ENCODE data around the gene SAT2.
"Not testable (repeated sequence)": the region's sequence is repeated elsewhere in the genome, so short reads cannot be mapped to it uniquely, and the experiment has no call there.

Gene SAT2

DNA sequence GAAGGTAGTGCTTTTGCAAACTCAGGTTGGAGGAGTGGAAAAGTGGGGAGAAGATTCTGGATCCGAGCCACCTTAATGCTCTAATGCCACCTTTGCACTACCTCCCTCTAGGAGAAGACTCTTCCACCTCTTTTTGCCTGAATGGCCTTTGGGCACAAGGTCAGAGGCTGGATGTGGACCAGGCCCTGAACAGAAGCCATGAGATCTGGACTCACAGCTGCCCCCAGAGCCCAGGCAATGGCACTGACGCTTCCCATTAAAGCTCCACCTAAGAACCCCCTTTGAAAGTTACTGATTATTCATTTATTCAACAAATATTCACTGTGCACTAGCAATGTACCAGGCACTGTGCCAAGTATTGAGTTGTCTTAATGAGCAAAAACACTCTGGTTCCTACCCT lies 5.5 kb upstream of the SAT2 start:
- no peak for DNase-seq (ENCODE audit: low read depth)

GRCh38 chr17:7632492-7632894 lies 4.9 kb upstream of the SAT2 start:
- no peak for DNase-seq (ENCODE audit: low read depth)

DNA sequence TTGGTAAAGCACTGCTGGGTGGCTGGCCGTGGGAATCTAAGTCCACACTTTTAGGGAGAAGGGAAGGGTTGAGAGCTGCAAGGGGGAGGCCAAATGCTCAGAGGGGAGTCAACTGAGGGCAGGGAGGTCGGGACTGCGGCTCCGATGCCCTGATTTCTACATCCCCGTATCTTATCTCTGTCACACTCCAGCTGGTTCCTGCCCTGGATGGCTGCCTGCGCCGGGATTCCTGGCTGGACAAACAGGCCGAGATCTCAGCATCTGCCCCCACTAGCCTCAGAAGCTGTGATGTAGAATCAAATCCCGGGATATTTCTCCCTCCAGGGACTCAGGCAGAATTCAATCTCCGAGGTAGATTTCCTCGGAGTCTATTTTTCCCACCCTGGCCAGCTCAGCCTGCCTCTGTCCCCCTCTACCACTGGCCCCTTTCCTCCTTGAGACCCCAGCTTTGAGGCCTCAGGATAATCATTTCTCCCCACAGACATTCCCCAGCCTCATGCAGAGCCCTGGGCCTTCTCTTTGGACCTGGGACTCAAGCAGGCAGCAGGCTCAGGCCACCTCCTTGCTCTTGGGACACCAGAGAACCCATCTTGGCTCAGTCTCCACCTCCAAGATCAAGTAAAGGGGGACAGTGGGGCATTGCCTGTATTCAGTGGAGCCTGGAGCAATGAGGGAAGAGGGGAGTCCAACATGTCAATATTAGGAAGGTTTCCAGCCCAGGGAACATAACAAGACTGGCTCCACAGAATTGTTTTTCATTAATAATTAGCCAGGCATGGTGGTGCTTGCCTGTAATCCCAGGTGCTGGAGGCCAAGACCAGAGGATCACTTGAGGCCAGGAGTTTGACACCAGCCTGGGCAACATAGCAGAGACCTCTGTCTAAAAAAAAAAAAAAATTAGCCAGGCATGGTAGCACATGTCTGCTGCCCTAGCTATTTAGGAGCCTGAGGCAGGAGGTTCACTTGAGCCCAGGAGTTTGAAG lies 4.1 kb upstream of the SAT2 start:
- no peak for DNase-seq (ENCODE audit: low read depth)

GRCh38 chr17:7629939-7630571 lies 2.4 kb upstream of the SAT2 start, which contains the start of gene SHBG:
SHBG (plus strand) TSS chr17:7630135; CDS start chr17:7630173, 38 bp downstream.
- DNase-seq (ENCODE audit: low read depth): no peak

GRCh38 chr17:7626956-7627249 lies 718 bp downstream of the SAT2 start:
- DNase-seq (ENCODE audit: low read depth): no peak

- DNase-seq (ENCODE audit: low read depth): no peak
Observed at GRCh38 chr17:7626307-7626706, 1.3 kb downstream of the SAT2 start.

DNA sequence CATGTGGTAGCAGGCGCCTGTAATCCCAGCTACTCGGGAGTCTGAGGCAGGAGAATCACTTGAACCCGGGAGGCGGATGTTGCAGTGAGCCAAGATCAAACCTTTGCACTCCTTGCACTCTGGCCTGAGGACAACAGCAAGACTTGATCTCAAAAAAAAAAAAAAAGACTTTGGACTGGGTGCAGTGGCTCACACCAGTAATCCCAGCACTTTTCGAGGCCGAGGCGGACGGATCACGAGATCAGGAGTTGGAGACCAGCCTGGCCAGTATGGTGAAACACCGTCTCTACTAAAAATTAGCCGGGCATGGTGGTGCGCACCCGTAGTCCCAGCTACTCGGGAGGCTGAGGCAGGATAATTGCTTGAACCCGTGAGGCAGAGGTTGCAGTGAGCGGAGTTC lies 1.9 kb downstream of the SAT2 start:
- not testable (repeated sequence) for DNase-seq (ENCODE audit: low read depth)

- DNase-seq (ENCODE audit: low read depth): no peak
Observed at GRCh38 chr17:7623661-7624060, 4.0 kb downstream of the SAT2 start.

DNA sequence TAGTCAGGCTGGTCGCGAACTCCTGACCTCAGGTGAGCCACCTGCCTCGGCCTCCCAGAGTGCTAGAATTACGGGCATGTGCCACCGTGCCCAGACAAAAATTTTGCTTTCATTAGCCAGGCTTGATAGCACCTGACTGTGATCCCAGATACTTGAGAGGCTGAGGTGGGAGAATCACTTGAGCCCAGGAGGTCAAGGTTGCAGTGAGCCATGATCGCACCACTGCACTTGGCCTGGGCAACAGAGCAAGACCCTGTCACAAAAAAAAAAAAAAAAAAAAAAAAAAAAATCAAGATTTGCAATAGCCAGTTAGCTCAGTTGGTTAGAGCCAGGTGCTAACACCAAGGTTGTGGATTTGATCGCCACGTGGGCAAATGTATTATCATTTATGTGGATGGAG lies 6.8 kb downstream of the SAT2 start:
- no peak for DNase-seq (ENCODE audit: low read depth)

GRCh38 chr17:7618608-7619007 lies 9.0 kb downstream of the SAT2 start:
- DNase-seq (ENCODE audit: low read depth): no peak

GRCh38 chr17:7615265-7615747 lies 12.3 kb downstream of the SAT2 start:
- DNase-seq (ENCODE audit: low read depth): no peak

- DNase-seq (ENCODE audit: low read depth): peak; percentile 99
Observed at GRCh38 chr17:7614425-7615264, 13.0 kb downstream of the SAT2 start, which contains the start of gene FXR2. FXR2 (minus strand) TSS chr17:7614897; CDS start chr17:7614532, 365 bp downstream.

DNA sequence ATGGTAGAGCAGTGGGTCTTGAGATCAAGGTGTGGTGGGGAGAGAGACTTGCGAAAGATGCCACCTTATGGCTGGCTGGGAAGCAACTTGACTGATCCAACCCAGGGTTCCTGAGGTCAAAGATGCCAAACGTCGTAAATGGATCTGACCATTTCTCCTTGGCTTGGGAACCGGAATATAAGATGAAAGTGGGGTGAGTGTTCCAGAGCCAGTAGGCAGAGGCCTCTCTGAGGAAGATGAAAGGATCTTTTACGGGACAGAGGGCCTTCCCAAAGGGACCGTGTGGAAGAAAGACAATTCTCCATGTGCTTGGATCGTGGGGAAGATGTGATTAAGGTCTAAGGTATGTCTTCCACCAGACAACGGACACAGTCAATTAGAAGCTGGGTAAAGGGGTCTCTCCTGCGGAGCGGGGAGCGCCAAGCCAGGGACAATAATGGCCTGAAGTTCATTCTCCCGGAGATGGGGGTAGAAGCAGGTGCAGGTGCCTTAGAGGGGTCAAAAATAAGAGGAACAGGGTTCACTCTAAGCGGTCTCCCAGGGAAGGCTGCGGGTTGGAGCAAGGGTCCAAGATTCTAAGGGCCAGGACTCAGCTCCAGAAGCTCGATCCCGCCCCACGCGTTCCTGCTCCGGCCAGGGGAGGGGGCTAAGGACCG lies 13.7 kb downstream of the SAT2 start:
- no peak for DNase-seq (ENCODE audit: low read depth)

- DNase-seq (ENCODE audit: low read depth): no peak
Observed at GRCh38 chr17:7612294-7612640, 15.4 kb downstream of the SAT2 start.

DNA sequence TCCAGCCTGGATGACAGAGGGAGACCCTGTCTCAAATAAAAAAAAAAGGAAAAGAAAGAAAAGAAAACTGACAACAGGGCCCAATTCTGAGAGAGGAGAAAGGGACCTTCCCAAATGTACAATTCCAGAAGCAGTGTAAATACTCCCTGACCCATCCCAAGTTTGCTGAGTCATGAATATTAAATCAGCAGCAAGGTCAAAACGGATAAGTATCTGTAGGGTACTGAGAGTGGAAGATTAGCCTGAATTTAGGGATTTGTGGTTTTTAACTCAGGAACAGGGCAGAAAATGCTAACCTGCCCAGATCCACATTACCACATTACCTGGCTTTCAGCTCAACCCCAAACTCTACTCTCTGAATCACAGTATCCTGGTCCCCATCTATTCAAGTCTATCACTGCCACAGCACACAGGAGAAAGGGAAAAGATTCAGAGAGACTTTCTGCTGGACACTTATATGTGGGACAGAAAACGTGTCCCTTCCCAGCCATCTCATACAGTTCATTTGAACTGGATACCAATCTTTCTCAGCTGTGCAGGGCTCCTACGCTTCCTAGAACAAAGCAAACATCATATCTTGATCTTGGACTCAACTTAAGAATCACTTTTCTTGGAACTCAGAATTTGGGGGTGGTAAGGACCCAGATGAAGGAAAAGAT lies 15.9 kb downstream of the SAT2 start:
- DNase-seq (ENCODE audit: low read depth): no peak

- DNase-seq (ENCODE audit: low read depth): no peak
Observed at GRCh38 chr17:7610641-7611040, 17.0 kb downstream of the SAT2 start.

- DNase-seq (ENCODE audit: low read depth): no peak
Observed at GRCh38 chr17:7606280-7606679, 21.3 kb downstream of the SAT2 start.

DNA sequence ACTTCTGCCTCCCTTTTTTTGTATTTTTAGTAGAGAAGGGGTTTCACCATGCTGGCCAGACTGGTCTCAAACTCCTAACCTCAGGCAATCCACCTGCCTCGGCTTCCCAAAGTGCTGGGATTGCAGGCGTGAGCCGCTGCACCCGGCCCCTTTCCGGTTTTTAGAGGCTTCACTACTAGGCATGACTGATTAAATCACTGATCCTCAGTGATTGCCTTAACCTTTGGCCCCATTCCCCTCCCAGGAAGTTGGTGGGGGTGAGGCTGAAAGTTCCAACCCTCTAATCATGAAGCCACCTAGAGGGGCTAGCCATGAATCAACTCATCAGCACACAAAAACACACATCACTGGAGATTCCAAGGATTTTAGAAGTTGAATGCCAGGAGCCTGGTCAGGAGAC lies 30.1 kb downstream of the SAT2 start:
- not testable (repeated sequence) for DNase-seq (ENCODE audit: low read depth)

DNA sequence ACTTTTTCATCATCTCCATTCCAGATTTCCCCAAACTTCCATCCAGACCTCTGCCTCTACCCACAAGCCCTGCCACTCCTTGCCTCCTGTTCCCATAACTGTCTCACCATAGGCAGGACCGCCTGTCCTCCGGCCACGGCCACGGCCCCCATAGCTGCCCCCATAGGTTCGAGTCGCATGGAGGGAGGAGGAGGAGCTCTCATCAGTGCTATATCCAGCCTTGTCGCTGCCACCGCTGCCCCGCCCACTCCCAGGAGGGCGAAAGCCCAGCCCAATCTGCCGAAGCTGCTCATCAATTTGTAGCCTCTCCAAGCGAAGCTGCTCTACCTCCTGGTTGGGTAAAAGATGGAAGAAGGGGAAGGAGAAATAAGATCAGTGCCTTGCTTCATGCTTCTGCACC lies 34.3 kb downstream of the SAT2 start:
- DNase-seq (ENCODE audit: low read depth): no peak

- no peak for DNase-seq (ENCODE audit: low read depth)
Observed at GRCh38 chr17:7592422-7593021, 35.1 kb downstream of the SAT2 start.

- no peak for DNase-seq (ENCODE audit: low read depth)
Observed at GRCh38 chr17:7591596-7591995, 36.0 kb downstream of the SAT2 start.

Data from activated T-cell treated with anti-CD3 and anti-CD28 coated beads for 48 hours (primary cell).